ENCODE data around the gene ARPC5L.

ARPC5L gene

GRCh38 chr9:124868511-124869465 is 6.9 kb downstream of the ARPC5L start:
- peak; percentile 88 to 93 for DNase-seq

- DNase-seq, result no peak
Measured at GRCh38 chr9:124869466-124869985, 7.6 kb downstream of the ARPC5L start.

- DNase-seq, result peak; percentile 86 to 91
Measured at GRCh38 chr9:124869986-124870560, 8.1 kb downstream of the ARPC5L start.

GRCh38 chr9:124870723-124871122 is 8.8 kb downstream of the ARPC5L start:
- DNase-seq, result no peak

GRCh38 chr9:124871156-124871561 is 9.2 kb downstream of the ARPC5L start:
- DNase-seq, result no peak

GRCh38 chr9:124873664-124874063 is 11.7 kb downstream of the ARPC5L start:
- peak; percentile 51 to 69 for DNase-seq

- no peak for DNase-seq
Measured at GRCh38 chr9:124875501-124875900, 13.6 kb downstream of the ARPC5L start.

GRCh38 chr9:124877021-124877782 is 15.3 kb downstream of the ARPC5L start:
- no peak for DNase-seq

GRCh38 chr9:124878021-124878420 is 16.1 kb downstream of the ARPC5L start:
- no peak for DNase-seq

- no peak for DNase-seq
Measured at GRCh38 chr9:124878518-124878917, 16.6 kb downstream of the ARPC5L start.

- DNase-seq, result no peak
Measured at GRCh38 chr9:124879226-124879625, 17.3 kb downstream of the ARPC5L start.

- no peak for DNase-seq
Measured at GRCh38 chr9:124880501-124880900, 18.6 kb downstream of the ARPC5L start.

- DNase-seq, result no peak
Measured at GRCh38 chr9:124881138-124881743, 19.3 kb downstream of the ARPC5L start.

- DNase-seq, result no peak
Measured at GRCh38 chr9:124882231-124882630, 20.3 kb downstream of the ARPC5L start.

- DNase-seq, result no peak
Measured at GRCh38 chr9:124884376-124884775, 22.4 kb downstream of the ARPC5L start.

GRCh38 chr9:124885551-124885950 is 23.6 kb downstream of the ARPC5L start:
- DNase-seq, result no peak

- no peak for DNase-seq
Measured at GRCh38 chr9:124886461-124886860, 24.5 kb downstream of the ARPC5L start.

- no peak for DNase-seq
Measured at GRCh38 chr9:124886866-124887492, 25.0 kb downstream of the ARPC5L start.

- DNase-seq, result no peak
Measured at GRCh38 chr9:124887832-124888231, 25.9 kb downstream of the ARPC5L start.

- DNase-seq, result no peak
Measured at GRCh38 chr9:124889006-124889405, 27.1 kb downstream of the ARPC5L start.

- DNase-seq, result no peak
Measured at GRCh38 chr9:124890179-124890578, 28.2 kb downstream of the ARPC5L start.

- no peak for DNase-seq
Measured at GRCh38 chr9:124894035-124894740, 32.3 kb downstream of the ARPC5L start.

Data from CD4-positive, alpha-beta T cell treated with Interferon alpha-2 for 1 hour (primary cell).